Measurements from ENCODE around the gene OR2F2.

DNA sequence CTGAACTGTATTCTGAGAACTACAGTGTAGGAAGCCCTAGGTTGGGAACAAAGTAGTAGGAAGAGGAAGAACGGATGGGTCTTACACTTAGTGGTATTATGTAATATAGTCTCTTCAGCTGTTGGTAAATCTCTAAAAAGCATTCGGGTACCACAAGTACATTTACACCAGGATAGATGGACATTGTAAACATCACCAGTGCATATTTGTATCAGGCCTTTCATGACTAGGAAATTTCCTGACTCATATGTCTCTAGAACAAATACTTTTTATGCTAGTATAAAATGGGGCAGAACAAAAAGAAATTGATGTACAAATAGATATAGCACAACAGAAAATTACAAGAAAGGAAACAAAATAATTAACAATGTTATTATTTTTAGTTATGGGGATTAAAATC lies 43.6 kb downstream of the OR2F2 start:
- TF ChIP-seq, protein P1, sequence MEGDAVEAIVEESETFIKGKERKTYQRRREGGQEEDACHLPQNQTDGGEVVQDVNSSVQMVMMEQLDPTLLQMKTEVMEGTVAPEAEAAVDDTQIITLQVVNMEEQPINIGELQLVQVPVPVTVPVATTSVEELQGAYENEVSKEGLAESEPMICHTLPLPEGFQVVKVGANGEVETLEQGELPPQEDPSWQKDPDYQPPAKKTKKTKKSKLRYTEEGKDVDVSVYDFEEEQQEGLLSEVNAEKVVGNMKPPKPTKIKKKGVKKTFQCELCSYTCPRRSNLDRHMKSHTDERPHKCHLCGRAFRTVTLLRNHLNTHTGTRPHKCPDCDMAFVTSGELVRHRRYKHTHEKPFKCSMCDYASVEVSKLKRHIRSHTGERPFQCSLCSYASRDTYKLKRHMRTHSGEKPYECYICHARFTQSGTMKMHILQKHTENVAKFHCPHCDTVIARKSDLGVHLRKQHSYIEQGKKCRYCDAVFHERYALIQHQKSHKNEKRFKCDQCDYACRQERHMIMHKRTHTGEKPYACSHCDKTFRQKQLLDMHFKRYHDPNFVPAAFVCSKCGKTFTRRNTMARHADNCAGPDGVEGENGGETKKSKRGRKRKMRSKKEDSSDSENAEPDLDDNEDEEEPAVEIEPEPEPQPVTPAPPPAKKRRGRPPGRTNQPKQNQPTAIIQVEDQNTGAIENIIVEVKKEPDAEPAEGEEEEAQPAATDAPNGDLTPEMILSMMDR (IDR thresholded peaks at IDR 0.05) = no peak
- TF ChIP-seq POLR2A (IDR thresholded peaks at IDR 0.05) = no peak
